Gastroesophageal sphincter (tissue), 4 donors: ENCODE measurements around the gene ANKH. TPM values are rescaled to one million over a fixed set of nuclear protein-coding genes. Genes with fewer than 3 reads are reported as not detected.
A peak's percentile ranks its signal among the peaks of the same experiment; 100 is the strongest.
"Not testable (repeated sequence)": the region's sequence is repeated elsewhere in the genome, so short reads cannot be mapped to it uniquely, and the experiment has no call there.

Experiments
- ATAC-seq: fragments of 150-250 bp; one replicate; pipeline ENCODE4 v1.9.1; 2016; ENCODE audit warnings: mild to moderate bottlenecking, moderate library complexity
- H3K27ac ChIP-seq, 4 donors: fragments of 200-600 bp; sonication (generic) in 3 of 4; 1 replicate in 3 of 4; 2 replicates in 1 of 4; pipeline ENCODE4 v1.5.1; 2016 to 2019
- H3K27me3 ChIP-seq: fragments of 200-600 bp; sonication (generic); one replicate; pipeline ENCODE4 v1.5.1; 2019
- H3K36me3 ChIP-seq, 2 donors: fragments of 200-600 bp; sonication (generic); one replicate each; pipeline ENCODE4 v1.5.1; 2019; ENCODE audit warnings: control low read depth in 1 of 2
- H3K4me1 ChIP-seq, 3 donors: fragments of 200-600 bp; sonication (generic); 1 replicate in 2 of 3; 2 replicates in 1 of 3; pipeline ENCODE4 v1.5.1; 2016 to 2019; ENCODE audit warnings: control low read depth in 2 of 3
- H3K4me3 ChIP-seq, 2 donors: fragments of 200-600 bp; sonication (generic); one replicate each; pipeline ENCODE4 v1.5.1; 2019; ENCODE audit warnings: mild to moderate bottlenecking in 1 of 2, moderate library complexity in 1 of 2
- H3K9me3 ChIP-seq, 3 donors: fragments of 200-600 bp; sonication (generic); one replicate each; pipeline ENCODE4 v1.5.1; 2017 to 2019; ENCODE audit warnings: control low read depth in 2 of 3
- CTCF ChIP-seq, 4 experiments: fragments of 200-600 bp in 2 of 4; fragments of 450-650 bp in 2 of 4; sonication (generic) in 1 of 4; IDR thresholded peaks; one replicate each; pipeline ENCODE4 v1.5.1; 2017 to 2019; ENCODE audit warnings: antibody characterized with exemption in 4 of 4, mild to moderate bottlenecking in 2 of 4, moderate library complexity in 2 of 4
- EP300 ChIP-seq: sonication (generic); formaldehyde crosslinking; IDR thresholded peaks from one replicate; pipeline ENCODE4 v1.6.1; 2017; ENCODE audit warnings: antibody characterized with exemption, mild to moderate bottlenecking
- POLR2A ChIP-seq, 2 donors: fragments of 450-650 bp; IDR thresholded peaks; one replicate each; pipeline ENCODE4 v1.6.1; 2017; ENCODE audit warnings: antibody characterized with exemption in 2 of 2, mild to moderate bottlenecking in 2 of 2, moderate library complexity in 1 of 2
- POLR2AphosphoS5 ChIP-seq: sonication (generic); formaldehyde crosslinking; IDR thresholded peaks from one replicate; pipeline ENCODE4 v1.6.1; 2017; ENCODE audit warnings: antibody characterized with exemption
- WGBS, 2 donors: methylation state at CpG; one replicate each; pipeline ENCODE4 v1.1.5; 2018; ENCODE audit warnings: low coverage in 1 of 2; 5-methylcytosine and 5-hydroxymethylcytosine counted together
- total RNA-seq, 4 donors: library from RNA; depleted of rRNA; stranded (reverse); fragments of >200 nt; gene quantifications; one replicate each; pipeline ENCODE4 v1.1.0, GENCODE V29; 2016

ANKH gene
- total RNA-seq, 4 donors from 2014 or later = 30.0 to 45.2 (median 36.0) TPM

- H3K27ac ChIP-seq = no peak overlapping the region
- H3K4me3 ChIP-seq = no peak overlapping the region
- H3K36me3 ChIP-seq = no peaks in the 10 kb centered on the region
- WGBS, 2 donors = 47 to 69% methylated on average over 2 of the region's 7 CpGs
- H3K9me3 ChIP-seq = no peaks in the 10 kb centered on the region
- peak; percentile 78 for ATAC-seq
- peaks cover 0 to 18% (median 0%) of the 10 kb centered on the region in 3 donors for H3K4me1 ChIP-seq
- H3K27me3 ChIP-seq = no peaks in the 10 kb centered on the region
- TF ChIP-seq CTCF (IDR thresholded peaks at IDR 0.05) (no peak), POLR2A (IDR thresholded peaks at IDR 0.05) (no peak), EP300 (no peak), POLR2AphosphoS5 (no peak)
These were observed 65.1 kb downstream of the ANKH start for GRCh38 chr5:14806456-14806855.

GRCh38 chr5:14802541-14802940 lies 69.0 kb downstream of the ANKH start:
- no peaks in the 10 kb centered on the region for H3K4me1 ChIP-seq
- no peak for ATAC-seq
- H3K27ac ChIP-seq = no peak overlapping the region
- no peaks in the 10 kb centered on the region for H3K9me3 ChIP-seq
- H3K4me3 ChIP-seq = no peak overlapping the region
- no peak for TF ChIP-seq EP300
- no peaks in the 10 kb centered on the region for H3K27me3 ChIP-seq
- 92 to 100% methylated on average over 1 to 3 of the region's 3 CpGs for WGBS, 2 donors
- peaks cover 0 to 7% of the 10 kb centered on the region in 2 donors for H3K36me3 ChIP-seq

- no peaks in the 10 kb centered on the region for H3K9me3 ChIP-seq
- no peak overlapping the region for H3K4me3 ChIP-seq
- no peak for TF ChIP-seq CTCF (IDR thresholded peaks at IDR 0.05)
- no peak for TF ChIP-seq EP300
- no peak for TF ChIP-seq POLR2AphosphoS5
- no peak for TF ChIP-seq POLR2A (IDR thresholded peaks at IDR 0.05)
- H3K36me3 ChIP-seq = peaks cover 0 to 7% of the 10 kb centered on the region in 2 donors
- H3K27ac ChIP-seq = no peak overlapping the region
- no peaks in the 10 kb centered on the region for H3K4me1 ChIP-seq
- WGBS, 2 donors = 75 to 79% methylated on average over 3 of the region's 3 CpGs
- H3K27me3 ChIP-seq = no peaks in the 10 kb centered on the region
- no peak for ATAC-seq
These were observed 69.8 kb downstream of the ANKH start for GRCh38 chr5:14801792-14802191.

GRCh38 chr5:14797385-14797784 lies 74.2 kb downstream of the ANKH start:
- 82 to 88% methylated on average over 3 to 4 of the region's 4 CpGs for WGBS, 2 donors
- H3K4me1 ChIP-seq, ATAC-seq, H3K4me3 ChIP-seq, H3K27ac ChIP-seq, H3K9me3 ChIP-seq, H3K27me3 ChIP-seq: not testable (repeated sequence)
- H3K36me3 ChIP-seq = peaks cover 0 to 11% of the 10 kb centered on the region in 2 donors

- WGBS, 2 donors = 68 to 86% methylated on average over 1 to 4 of the region's 4 CpGs
- no peak for ATAC-seq
- Histone ChIP-seq H3K36me3 (peaks cover 0 to 11% of the 10 kb centered on the region in 2 donors), H3K9me3 (no peaks in the 10 kb centered on the region), H3K4me1 (no peaks in the 10 kb centered on the region), H3K4me3 (no peak overlapping the region), H3K27ac (no peak overlapping the region), H3K27me3 (no peaks in the 10 kb centered on the region)
- TF ChIP-seq POLR2AphosphoS5 (no peak), POLR2A (IDR thresholded peaks at IDR 0.05) (no peak), CTCF (IDR thresholded peaks at IDR 0.05) (no peak), EP300 (no peak)
These were observed 76.9 kb downstream of the ANKH start for GRCh38 chr5:14794583-14795230.

- no peak for ATAC-seq
- no peak overlapping the region for H3K27ac ChIP-seq
- WGBS, 2 donors = 82 to 94% methylated on average over 3 to 5 of the region's 5 CpGs
- H3K9me3 ChIP-seq = no peaks in the 10 kb centered on the region
- H3K27me3 ChIP-seq = no peaks in the 10 kb centered on the region
- TF ChIP-seq POLR2AphosphoS5 (no peak), CTCF (IDR thresholded peaks at IDR 0.05) (no peak)
- H3K4me3 ChIP-seq = no peak overlapping the region
- H3K36me3 ChIP-seq = peaks cover 0 to 11% of the 10 kb centered on the region in 2 donors
- no peaks in the 10 kb centered on the region for H3K4me1 ChIP-seq
These were observed 77.7 kb downstream of the ANKH start for GRCh38 chr5:14793851-14794250.
